Astrocyte of the hippocampus (primary cell): Measurements from ENCODE around the gene SAAL1.

Experiments
- DNase-seq: peaks from one replicate; pipeline ENCODE4 v3.0.0; 2011; ENCODE audit warnings: low read depth, low spot score

Gene SAAL1

GRCh38 chr11:18088366-18088765 is 17.5 kb downstream of the SAAL1 start:
- peak; percentile 63 for DNase-seq

GRCh38 chr11:18081551-18081950 is 24.3 kb downstream of the SAAL1 start:
- no peak for DNase-seq

- DNase-seq, result no peak
These were observed 25.4 kb downstream of the SAAL1 start for GRCh38 chr11:18080451-18080850.

GRCh38 chr11:18078909-18079308 is 27.0 kb downstream of the SAAL1 start:
- no peak for DNase-seq

- DNase-seq, result no peak
These were observed 30.4 kb downstream of the SAAL1 start for GRCh38 chr11:18075444-18075843.

GRCh38 chr11:18071098-18071705 is 34.7 kb downstream of the SAAL1 start:
- no peak for DNase-seq

GRCh38 chr11:18067372-18067771 is 38.5 kb downstream of the SAAL1 start:
- DNase-seq, result no peak

- no peak for DNase-seq
These were observed 39.3 kb downstream of the SAAL1 start for GRCh38 chr11:18066626-18067025.

- no peak for DNase-seq
These were observed 40.3 kb downstream of the SAAL1 start for GRCh38 chr11:18065572-18065971.

- no peak for DNase-seq
These were observed 41.3 kb downstream of the SAAL1 start for GRCh38 chr11:18064450-18065054.

GRCh38 chr11:18063862-18064434 is 41.9 kb downstream of the SAAL1 start:
- DNase-seq, result no peak

- DNase-seq, result peak; percentile 12
These were observed 42.8 kb downstream of the SAAL1 start for GRCh38 chr11:18063125-18063524.

GRCh38 chr11:18061351-18061750 is 44.5 kb downstream of the SAAL1 start:
- DNase-seq, result no peak

- DNase-seq, result no peak
These were observed 49.2 kb downstream of the SAAL1 start for GRCh38 chr11:18056561-18057181.

GRCh38 chr11:18054511-18055103 is 51.3 kb downstream of the SAAL1 start:
- DNase-seq, result no peak

- DNase-seq, result no peak
These were observed 55.0 kb downstream of the SAAL1 start for GRCh38 chr11:18050848-18051247.

- peak; percentile 89 for DNase-seq
These were observed 59.6 kb downstream of the SAAL1 start, which contains the start of gene TPH1 for GRCh38 chr11:18046116-18046777. Gene TPH1 (minus strand): TSS chr11:18046269. CDS start chr11:18040762, 5,507 bp downstream.

GRCh38 chr11:18036456-18036855 is 69.4 kb downstream of the SAAL1 start:
- no peak for DNase-seq
